Measurements from ENCODE around the gene CENPA. TPM values are rescaled to one million over a fixed set of nuclear protein-coding genes. Genes with fewer than 3 reads are reported as not detected.

The CENPA gene
- total RNA-seq, 4 donors from 2014 or later, result 0.34 TPM; not detected in 3

- H3K36me3 ChIP-seq, result peaks cover 0 to 5% (median 0%) of the 10 kb centered on the region in 4 donors
- DNase-seq (ENCODE audit: extremely low spot score), result no peak
- peaks cover 85 to 93% (median 93%) of the 10 kb centered on the region in 4 donors for H3K4me1 ChIP-seq
- H3K27me3 ChIP-seq, result no peaks in the 10 kb centered on the region
- no peaks in the 10 kb centered on the region for H3K9me3 ChIP-seq
- H3K27ac ChIP-seq (replicated peaks in 1 of 4), result peak overlapping the region; percentile 80 to 86 (median 83)
- no peak for TF ChIP-seq EP300 (IDR thresholded peaks at IDR 0.05)
- no peak for TF ChIP-seq POLR2A (IDR thresholded peaks at IDR 0.05; ENCODE audit: low read depth)
- TF ChIP-seq POLR2AphosphoS5 (IDR thresholded peaks at IDR 0.05), result no peak
- no peak for TF ChIP-seq CTCF (IDR thresholded peaks at IDR 0.05)
- 92% methylated on average over 5 of the region's 5 CpGs for WGBS
- no peak overlapping the region for H3K4me3 ChIP-seq
- intact Hi-C loops (cut with DNase I), result no loop called here
These were observed 17.9 kb upstream of the CENPA start for GRCh38 chr2:26767894-26768487.

GRCh38 chr2:26768759-26769088, 17.1 kb upstream of the CENPA start:
- Histone ChIP-seq H3K4me3 (no peak overlapping the region), H3K9me3 (no peaks in the 10 kb centered on the region), H3K4me1 (peaks cover 86 to 94% (median 93%) of the 10 kb centered on the region in 4 donors), H3K36me3 (peaks cover 0 to 5% (median 2%) of the 10 kb centered on the region in 4 donors), H3K27ac (replicated peaks in 1 of 4) (peak overlapping the region; percentile 80 to 86 (median 83)), H3K27me3 (no peaks in the 10 kb centered on the region)
- intact Hi-C loops (cut with DNase I), result no loop called here
- no peak for DNase-seq (ENCODE audit: extremely low spot score)
- TF ChIP-seq EP300 (IDR thresholded peaks at IDR 0.05), result no peak
- no peak for TF ChIP-seq CTCF (IDR thresholded peaks at IDR 0.05)
- no peak for TF ChIP-seq POLR2A (IDR thresholded peaks at IDR 0.05; ENCODE audit: low read depth)
- TF ChIP-seq POLR2AphosphoS5 (IDR thresholded peaks at IDR 0.05), result no peak
- WGBS, result 97% methylated on average over 3 of the region's 3 CpGs

DNA sequence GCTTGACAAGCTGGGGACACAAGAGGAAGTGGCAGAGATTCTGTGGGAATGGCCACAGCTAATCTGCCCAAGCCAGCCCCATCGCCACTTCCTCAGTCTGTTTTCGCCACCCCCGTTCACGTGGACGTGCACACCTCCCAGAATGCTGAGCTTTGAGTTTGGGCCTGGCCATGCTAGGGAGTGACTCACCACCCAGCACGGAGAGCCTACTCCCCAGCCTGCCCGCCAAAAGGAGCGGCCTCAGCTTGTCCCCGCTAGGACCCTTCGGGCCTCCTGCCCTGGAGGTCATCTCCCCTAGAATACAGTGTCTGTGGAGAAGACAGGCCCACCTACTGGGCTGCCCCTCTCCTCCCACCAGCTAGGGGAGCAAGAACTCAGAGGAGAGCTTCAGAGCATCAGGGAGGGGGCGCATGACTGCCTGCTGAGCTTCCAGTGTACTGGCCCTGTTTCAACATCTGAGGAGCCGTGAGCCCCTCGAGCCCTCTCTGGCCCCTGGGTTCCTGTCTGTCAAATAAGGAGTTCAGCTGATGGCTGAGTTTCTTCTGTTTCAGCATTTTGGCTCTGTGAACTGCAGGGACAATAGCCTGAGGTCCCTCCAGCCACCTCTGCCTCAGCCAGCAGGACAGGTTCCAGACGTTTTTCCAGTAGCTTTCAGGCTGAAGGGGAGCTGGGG, 16.6 kb upstream of the CENPA start:
- WGBS, result 61% methylated on average over 11 of the region's 14 CpGs
- peak overlapping the region in 1 of 4 donors; percentile 6 for H3K4me3 ChIP-seq
- H3K27me3 ChIP-seq, result no peaks in the 10 kb centered on the region
- H3K36me3 ChIP-seq, result peaks cover 0 to 8% (median 7%) of the 10 kb centered on the region in 4 donors
- intact Hi-C loops (cut with DNase I), result no loop called here
- H3K4me1 ChIP-seq, result peaks cover 87 to 97% (median 96%) of the 10 kb centered on the region in 4 donors
- peak overlapping the region; percentile 80 to 86 (median 83) for H3K27ac ChIP-seq (replicated peaks in 1 of 4)
- DNase-seq (ENCODE audit: extremely low spot score), result peak; percentile 96
- TF ChIP-seq CTCF (IDR thresholded peaks at IDR 0.05), result no peak
- TF ChIP-seq POLR2AphosphoS5 (IDR thresholded peaks at IDR 0.05), result peak; percentile 68 to 70
- H3K9me3 ChIP-seq, result no peaks in the 10 kb centered on the region

DNA sequence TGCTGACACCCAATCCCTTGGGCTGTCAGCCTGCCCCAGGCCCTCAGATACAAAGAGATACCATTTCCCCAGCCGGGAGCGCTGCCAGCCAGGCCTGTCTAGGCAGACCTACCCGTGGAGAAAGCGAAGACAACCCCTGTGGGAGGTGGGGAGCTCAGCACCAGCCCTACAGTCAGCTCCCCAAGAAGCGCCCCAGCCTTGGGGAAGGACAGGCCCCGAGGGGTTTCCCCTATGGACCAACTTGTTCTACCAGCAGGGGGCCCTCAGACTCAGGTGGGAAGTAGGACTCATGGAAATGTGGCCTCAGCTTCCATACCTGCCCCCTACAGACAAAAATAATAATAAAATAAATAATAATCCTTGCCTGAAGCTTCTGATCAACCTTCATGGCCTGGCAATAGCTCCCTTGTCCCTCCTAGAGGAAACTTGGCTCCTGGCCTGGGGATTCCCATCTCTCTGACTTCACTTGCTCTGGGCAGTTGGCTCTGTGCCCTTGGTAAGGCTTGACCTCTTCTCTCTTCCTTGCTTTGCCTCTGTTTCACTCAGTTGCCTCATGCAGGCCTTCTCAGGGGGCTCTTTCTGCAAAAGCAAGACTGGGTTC, 14.8 kb upstream of the CENPA start:
- Histone ChIP-seq H3K27ac (replicated peaks in 1 of 4) (peak overlapping the region; percentile 80 to 86 (median 83)), H3K27me3 (no peaks in the 10 kb centered on the region), H3K36me3 (peaks cover 15 to 26% (median 25%) of the 10 kb centered on the region in 4 donors), H3K9me3 (no peaks in the 10 kb centered on the region), H3K4me1 (peaks cover 73 to 84% (median 81%) of the 10 kb centered on the region in 4 donors), H3K4me3 (no peak overlapping the region)
- DNase-seq (ENCODE audit: extremely low spot score), result no peak
- TF ChIP-seq POLR2AphosphoS5 (IDR thresholded peaks at IDR 0.05), result peak; percentile 20 to 54
- TF ChIP-seq CTCF (IDR thresholded peaks at IDR 0.05), result peak in 2 of 3 experiments; percentile 10 to 22
- no peak for TF ChIP-seq EP300 (IDR thresholded peaks at IDR 0.05)
- intact Hi-C loops (cut with DNase I), result no loop called here
- 66% methylated on average over 5 of the region's 6 CpGs for WGBS

Measured in esophagus muscularis mucosa (tissue), 4 donors.